Fibroblast of lung (primary cell): ENCODE data around the gene KRR1.

Experiments used
- EZH2 ChIP-seq: IDR thresholded peaks from 2 replicates; pipeline ENCODE4 v1.5.1; 2012; ENCODE audit warnings: low read length, control low read depth, mild to moderate bottlenecking; ENCODE audit errors: missing control alignments
- TF ChIP-seq, protein P1 (sequence below), 2 donors: IDR thresholded peaks in 1 of 2; conservative IDR thresholded peaks in 1 of 2; 1 replicate in 1 of 2; 2 replicates in 1 of 2; pipeline ENCODE4 v1.5.1; 2011 to 2012; ENCODE audit warnings: low read length in 2 of 2, control low read depth in 1 of 2, inconsistent platforms in 1 of 2, low read depth in 1 of 2, mild to moderate bottlenecking in 1 of 2

GRCh38 chr12:75447691-75448393 is 63.6 kb downstream of the KRR1 start:
- TF ChIP-seq, protein P1, sequence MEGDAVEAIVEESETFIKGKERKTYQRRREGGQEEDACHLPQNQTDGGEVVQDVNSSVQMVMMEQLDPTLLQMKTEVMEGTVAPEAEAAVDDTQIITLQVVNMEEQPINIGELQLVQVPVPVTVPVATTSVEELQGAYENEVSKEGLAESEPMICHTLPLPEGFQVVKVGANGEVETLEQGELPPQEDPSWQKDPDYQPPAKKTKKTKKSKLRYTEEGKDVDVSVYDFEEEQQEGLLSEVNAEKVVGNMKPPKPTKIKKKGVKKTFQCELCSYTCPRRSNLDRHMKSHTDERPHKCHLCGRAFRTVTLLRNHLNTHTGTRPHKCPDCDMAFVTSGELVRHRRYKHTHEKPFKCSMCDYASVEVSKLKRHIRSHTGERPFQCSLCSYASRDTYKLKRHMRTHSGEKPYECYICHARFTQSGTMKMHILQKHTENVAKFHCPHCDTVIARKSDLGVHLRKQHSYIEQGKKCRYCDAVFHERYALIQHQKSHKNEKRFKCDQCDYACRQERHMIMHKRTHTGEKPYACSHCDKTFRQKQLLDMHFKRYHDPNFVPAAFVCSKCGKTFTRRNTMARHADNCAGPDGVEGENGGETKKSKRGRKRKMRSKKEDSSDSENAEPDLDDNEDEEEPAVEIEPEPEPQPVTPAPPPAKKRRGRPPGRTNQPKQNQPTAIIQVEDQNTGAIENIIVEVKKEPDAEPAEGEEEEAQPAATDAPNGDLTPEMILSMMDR (conservative IDR thresholded peaks at IDR 0.05 in 1 of 2, IDR thresholded peaks at IDR 0.05 in 1 of 2; ENCODE audit: low read depth in 1 of 2, low read length in 2 of 2) = no peak
- no peak for TF ChIP-seq EZH2
